ENCODE results near the gene TTC33. TPM values are rescaled to one million over a fixed set of nuclear protein-coding genes. Genes with fewer than 3 reads are reported as not detected.

The TTC33 gene
- polyA plus RNA-seq, 1 of the 3 experiments (the other 2 are of a cell fraction), result 2.2 TPM

- TF ChIP-seq TAF1 (IDR thresholded peaks at IDR 0.05; ENCODE audit: borderline replicate concordance, low read depth, low read length), result no peak
- TF ChIP-seq CHD2 (IDR thresholded peaks at IDR 0.05; ENCODE audit: low read length, partially characterized antibody), result no peak
- TF ChIP-seq GABPA (IDR thresholded peaks at IDR 0.05; ENCODE audit: low read depth), result no peak
- TF ChIP-seq SIN3A (IDR thresholded peaks at IDR 0.05; ENCODE audit: borderline replicate concordance, low read depth, low read length), result no peak
- TF ChIP-seq PBX3 (IDR thresholded peaks at IDR 0.05), result no peak
- no peak for TF ChIP-seq POLR2AphosphoS5 (IDR thresholded peaks at IDR 0.05; ENCODE audit: low read depth, low read length)
- no peak for TF ChIP-seq RAD21 (IDR thresholded peaks at IDR 0.05; ENCODE audit: low read length)
- TF ChIP-seq SMC3 (IDR thresholded peaks at IDR 0.05; ENCODE audit: low read depth, low read length), result no peak
- TF ChIP-seq JUND (IDR thresholded peaks at IDR 0.05), result no peak
- no peak for TF ChIP-seq EP300 (IDR thresholded peaks at IDR 0.05; ENCODE audit: borderline replicate concordance in 1 of 2, low read depth in 1 of 2, low read length in 1 of 2)
- TF ChIP-seq USF1 (IDR thresholded peaks at IDR 0.05; ENCODE audit: borderline replicate concordance, low read depth), result no peak
- no peak for TF ChIP-seq MEF2A (IDR thresholded peaks at IDR 0.05; ENCODE audit: borderline replicate concordance, low read depth)
- TF ChIP-seq RFX5 (IDR thresholded peaks at IDR 0.05; ENCODE audit: low read length), result no peak
- TF ChIP-seq YY1 (IDR thresholded peaks at IDR 0.05; ENCODE audit: low read depth), result no peak
- TF ChIP-seq RCOR1 (IDR thresholded peaks at IDR 0.05; ENCODE audit: low read length), result no peak
- no peak for TF ChIP-seq GATA2 (CRISPR knock-in tag; IDR thresholded peaks at IDR 0.05)
- no peak for TF ChIP-seq TEAD4 (IDR thresholded peaks at IDR 0.05; ENCODE audit: borderline replicate concordance, insufficient read depth)
- TF ChIP-seq MAX (IDR thresholded peaks at IDR 0.05; ENCODE audit: low read depth), result no peak
- no peak for TF ChIP-seq TCF12 (IDR thresholded peaks at IDR 0.05)
- Histone ChIP-seq H3F3A (replicated peaks; ENCODE audit: insufficient read depth) (peaks cover 5% of the 10 kb centered on the region), H3K4me3 (ENCODE audit: low read depth in 2 of 2, low read length in 1 of 2) (no peak overlapping the region), H2AFZ (ENCODE audit: low read depth) (no peak overlapping the region), H3K36me3 (replicated peaks in 1 of 2; ENCODE audit: control insufficient read depth in 1 of 2, insufficient read depth in 2 of 2, low read length in 1 of 2) (peaks cover 41 to 44% of the 10 kb centered on the region in 2 experiments), H3K27ac (ENCODE audit: low read depth in 2 of 2, low read length in 1 of 2) (no peak overlapping the region), H3K4me1 (ENCODE audit: control insufficient read depth in 1 of 2, insufficient read depth in 2 of 2, low read depth in 1 of 2, low read length in 1 of 2) (peaks cover 0 to 4% of the 10 kb centered on the region in 2 experiments; a peak in 2 of 4 replicates), H4K20me1 (ENCODE audit: insufficient read depth) (peaks cover 29% of the 10 kb centered on the region), H3K4me2 (no peak overlapping the region), H3K9me2 (no peaks in the 10 kb centered on the region), H3K9me3 (no peaks in the 10 kb centered on the region), H3K79me2 (ENCODE audit: insufficient read depth) (peaks cover 63% of the 10 kb centered on the region), H3K9ac (no peak overlapping the region), H3K27me3 (ENCODE audit: insufficient read depth) (no peaks in the 10 kb centered on the region)
- DNase-seq, result no peak
- WGBS (ENCODE audit: low lambda C conversion rate), result 100% methylated on average over 1 of the region's 1 CpG
- POLR2A ChIA-PET, result interaction anchor here (1.5 kb wide), 1 partner anchor 10 kb away, joined by 3 read pairs; no protein-coding TSS in a partner anchor
- CTCF ChIA-PET, result interaction anchor here (1.1 kb wide), 1 partner anchor 15 kb away, joined by 3 read pairs; no protein-coding TSS in a partner anchor
Observed at GRCh38 chr5:40776658-40776977, 20.9 kb upstream of the TTC33 start.

Data from SK-N-SH (cell line).